Naive thymus-derived CD8-positive, alpha-beta T cell (primary cell): Measurements from ENCODE around the gene AAR2. TPM values are rescaled to one million over a fixed set of nuclear protein-coding genes. Genes with fewer than 3 reads are reported as not detected.

ENCODE experiments used
- ATAC-seq, 2 donors: fragments of 150-1000 bp; cut with Tn5 transposase in 1 of 2; sonication (Bioruptor Pico), chemical (Tn5 transposase) in 1 of 2; 1 replicate in 1 of 2; 2 replicates in 1 of 2; pipeline ENCODE4 v1.10.0; 2021; ENCODE audit warnings: mild to moderate bottlenecking in 2 of 2, moderate library complexity in 2 of 2
- POLR2A ChIA-PET: fragments of 350-600 bp; sonication (Branson Sonifier 250); formaldehyde crosslinking; loops from one replicate; lab custom pipeline; 2021; ENCODE audit warnings: antibody characterized with exemption; lab: Charles Lee
- DNase-seq, 10 donors: peaks; one replicate each; pipeline versions ENCODE4 v3.0.0 to v3.0.0-alpha.2; 2020 to 2022
- H3K27ac Mint-ChIP-seq, 10 donors: one replicate each; pipeline ENCODE4 v1.8.0; 2020 to 2022; ENCODE audit warnings: mild to moderate bottlenecking in 10 of 10, mixed read lengths in 10 of 10, moderate library complexity in 4 of 10, inconsistent platforms in 1 of 10
- H3K27me3 Mint-ChIP-seq, 5 donors: one replicate each; pipeline ENCODE4 v1.8.0; 2021 to 2022; ENCODE audit warnings: mixed read lengths in 5 of 5
- H3K36me3 Mint-ChIP-seq, 3 donors: one replicate each; pipeline ENCODE4 v1.8.0; 2020 to 2022; ENCODE audit warnings: mixed read lengths in 3 of 3, mild to moderate bottlenecking in 2 of 3, inconsistent platforms in 1 of 3
- H3K4me1 Mint-ChIP-seq, 4 donors: one replicate each; pipeline ENCODE4 v1.8.0; 2021 to 2022; ENCODE audit warnings: mixed read lengths in 4 of 4
- H3K4me3 Mint-ChIP-seq, 10 donors: one replicate each; pipeline ENCODE4 v1.8.0; 2020 to 2022; ENCODE audit warnings: mild to moderate bottlenecking in 10 of 10, mixed read lengths in 10 of 10, moderate library complexity in 6 of 10, inconsistent platforms in 1 of 10
- H3K9me3 Mint-ChIP-seq, 9 donors: one replicate each; pipeline ENCODE4 v1.8.0; 2020 to 2022; ENCODE audit warnings: mixed read lengths in 9 of 9, mild to moderate bottlenecking in 3 of 9, inconsistent platforms in 1 of 9, moderate library complexity in 1 of 9
- polyA plus RNA-seq, 3 donors: library from polyadenylated mRNA; unstranded; fragments of 300-500 nt; fragmentation: Illumina TruSeq; gene quantifications; one replicate each; pipeline ENCODE4 v1.2.3, GENCODE V29; 2021
- total RNA-seq, 8 experiments: library from RNA in 2 of 8; stranded (reverse) in 2 of 8; gene quantifications; one replicate each; pipeline ENCODE4 v1.2.3 and lab custom pipeline; 2021 to 2026

Gene AAR2
- total and polyA plus RNA-seq, 5 experiments from 2014 or later = 24.8 to 47.7 (median 32.8) TPM

- no peaks in the 10 kb centered on the region for H3K27me3 Mint-ChIP-seq
- POLR2A ChIA-PET = no interaction called here
- no peak for ATAC-seq
- no peaks in the 10 kb centered on the region for H3K9me3 Mint-ChIP-seq
- peaks cover 0 to 90% (median 19%) of the 10 kb centered on the region in 3 donors for H3K36me3 Mint-ChIP-seq
- H3K4me1 Mint-ChIP-seq = peaks cover 18 to 46% (median 31%) of the 10 kb centered on the region in 4 donors
- H3K27ac Mint-ChIP-seq = peak overlapping the region in 1 of 10 donors; percentile 4
- no peak overlapping the region for H3K4me3 Mint-ChIP-seq
- no peak for DNase-seq
Observed at GRCh38 chr20:36249450-36249849, 13.2 kb downstream of the AAR2 start.

GRCh38 chr20:36251426-36251825, 15.1 kb downstream of the AAR2 start:
- ATAC-seq = no peak
- no peaks in the 10 kb centered on the region for H3K27me3 Mint-ChIP-seq
- H3K36me3 Mint-ChIP-seq = peaks cover 0 to 86% (median 11%) of the 10 kb centered on the region in 3 donors
- DNase-seq = no peak
- H3K4me3 Mint-ChIP-seq = no peak overlapping the region
- H3K27ac Mint-ChIP-seq = peak overlapping the region in 1 of 10 donors; percentile 37
- POLR2A ChIA-PET = no interaction called here
- no peaks in the 10 kb centered on the region for H3K9me3 Mint-ChIP-seq
- H3K4me1 Mint-ChIP-seq = peaks cover 16 to 39% (median 31%) of the 10 kb centered on the region in 4 donors

GRCh38 chr20:36252511-36252910, 16.2 kb downstream of the AAR2 start:
- Mint-ChIP-seq H3K4me3 (no peak overlapping the region), H3K9me3 (no peaks in the 10 kb centered on the region), H3K27ac (peak overlapping the region in 4 of 10 donors; percentile 0 to 61 (median 23)), H3K27me3 (no peaks in the 10 kb centered on the region), H3K36me3 (peaks cover 0 to 86% (median 9%) of the 10 kb centered on the region in 3 donors), H3K4me1 (peaks cover 14 to 33% (median 27%) of the 10 kb centered on the region in 4 donors)
- DNase-seq = no peak
- ATAC-seq = no peak
- POLR2A ChIA-PET = no interaction called here

- POLR2A ChIA-PET = no interaction called here
- H3K9me3 Mint-ChIP-seq = no peaks in the 10 kb centered on the region
- no peak for ATAC-seq
- peaks cover 11 to 29% (median 24%) of the 10 kb centered on the region in 4 donors for H3K4me1 Mint-ChIP-seq
- H3K27me3 Mint-ChIP-seq = no peaks in the 10 kb centered on the region
- no peak for DNase-seq
- H3K36me3 Mint-ChIP-seq = peaks cover 0 to 82% (median 6%) of the 10 kb centered on the region in 3 donors
- H3K4me3 Mint-ChIP-seq = no peak overlapping the region
- peak overlapping the region in 1 of 10 donors; percentile 37 for H3K27ac Mint-ChIP-seq
Observed at GRCh38 chr20:36253036-36253435, 16.8 kb downstream of the AAR2 start.

- Mint-ChIP-seq H3K4me3 (no peak overlapping the region), H3K27me3 (no peaks in the 10 kb centered on the region), H3K9me3 (no peaks in the 10 kb centered on the region), H3K4me1 (peaks cover 10 to 23% (median 16%) of the 10 kb centered on the region in 4 donors), H3K27ac (peak overlapping the region in 1 of 10 donors; percentile 47), H3K36me3 (peaks cover 0 to 71% (median 2%) of the 10 kb centered on the region in 3 donors)
- DNase-seq (no peak), ATAC-seq (no peak)
- POLR2A ChIA-PET = no interaction called here
Observed at GRCh38 chr20:36254076-36254475, 17.8 kb downstream of the AAR2 start.

- H3K4me1 Mint-ChIP-seq = peaks cover 5 to 15% (median 9%) of the 10 kb centered on the region in 4 donors
- H3K9me3 Mint-ChIP-seq = no peaks in the 10 kb centered on the region
- no peak overlapping the region for H3K4me3 Mint-ChIP-seq
- DNase-seq (no peak), ATAC-seq (no peak)
- POLR2A ChIA-PET = no interaction called here
- peaks cover 0 to 60% (median 1%) of the 10 kb centered on the region in 3 donors for H3K36me3 Mint-ChIP-seq
- H3K27me3 Mint-ChIP-seq = no peaks in the 10 kb centered on the region
- H3K27ac Mint-ChIP-seq = no peak overlapping the region
Observed at GRCh38 chr20:36255445-36255844, 19.2 kb downstream of the AAR2 start.

GRCh38 chr20:36259177-36260061, 23.1 kb downstream of the AAR2 start:
- POLR2A ChIA-PET = no interaction called here
- H3K4me3 Mint-ChIP-seq = no peak overlapping the region
- H3K4me1 Mint-ChIP-seq = no peaks in the 10 kb centered on the region
- H3K27me3 Mint-ChIP-seq = no peaks in the 10 kb centered on the region
- no peaks in the 10 kb centered on the region for H3K9me3 Mint-ChIP-seq
- no peak for ATAC-seq
- no peak overlapping the region for H3K27ac Mint-ChIP-seq
- DNase-seq = no peak
- peaks cover 0 to 27% (median 1%) of the 10 kb centered on the region in 3 donors for H3K36me3 Mint-ChIP-seq

- Mint-ChIP-seq H3K36me3 (peaks cover 0 to 22% (median 1%) of the 10 kb centered on the region in 3 donors), H3K27ac (no peak overlapping the region), H3K4me3 (no peak overlapping the region), H3K27me3 (no peaks in the 10 kb centered on the region), H3K4me1 (no peaks in the 10 kb centered on the region), H3K9me3 (no peaks in the 10 kb centered on the region)
- DNase-seq (no peak), ATAC-seq (no peak)
- POLR2A ChIA-PET = no interaction called here
Observed at GRCh38 chr20:36260316-36260715, 24.0 kb downstream of the AAR2 start.

- H3K9me3 Mint-ChIP-seq = no peaks in the 10 kb centered on the region
- no peaks in the 10 kb centered on the region for H3K27me3 Mint-ChIP-seq
- H3K36me3 Mint-ChIP-seq = peaks cover 0 to 10% (median under 1%) of the 10 kb centered on the region in 3 donors
- no peak overlapping the region for H3K27ac Mint-ChIP-seq
- H3K4me1 Mint-ChIP-seq = no peaks in the 10 kb centered on the region
- no peak for ATAC-seq
- no peak overlapping the region for H3K4me3 Mint-ChIP-seq
- DNase-seq = no peak
- POLR2A ChIA-PET = no interaction called here
Observed at GRCh38 chr20:36261389-36262105, 25.3 kb downstream of the AAR2 start.

- Mint-ChIP-seq H3K4me1 (no peaks in the 10 kb centered on the region), H3K9me3 (no peaks in the 10 kb centered on the region), H3K36me3 (peaks cover 0 to 1% (median 0%) of the 10 kb centered on the region in 3 donors), H3K27ac (no peak overlapping the region), H3K27me3 (no peaks in the 10 kb centered on the region), H3K4me3 (no peak overlapping the region)
- DNase-seq (no peak), ATAC-seq (no peak)
- POLR2A ChIA-PET = no interaction called here
Observed at GRCh38 chr20:36262440-36262839, 26.2 kb downstream of the AAR2 start.

- Mint-ChIP-seq H3K9me3 (no peaks in the 10 kb centered on the region), H3K27me3 (no peaks in the 10 kb centered on the region), H3K4me1 (no peaks in the 10 kb centered on the region), H3K27ac (no peak overlapping the region), H3K36me3 (no peaks in the 10 kb centered on the region), H3K4me3 (no peak overlapping the region)
- ATAC-seq = no peak
- no peak for DNase-seq
- POLR2A ChIA-PET = no interaction called here
Observed at GRCh38 chr20:36264426-36265246, 28.4 kb downstream of the AAR2 start.

GRCh38 chr20:36266189-36266588, 29.9 kb downstream of the AAR2 start:
- Mint-ChIP-seq H3K9me3 (no peaks in the 10 kb centered on the region), H3K4me1 (no peaks in the 10 kb centered on the region), H3K27ac (no peak overlapping the region), H3K36me3 (no peaks in the 10 kb centered on the region), H3K27me3 (peaks cover 0 to under 1% (median 0%) of the 10 kb centered on the region in 5 donors), H3K4me3 (no peak overlapping the region)
- POLR2A ChIA-PET = no interaction called here
- ATAC-seq = no peak
- no peak for DNase-seq
